Stomach (tissue), 9 donors: Measurements from ENCODE around the gene KRAS. TPM values are rescaled to one million over a fixed set of nuclear protein-coding genes. Genes with fewer than 3 reads are reported as not detected.

ENCODE experiments used
- DNase-seq, 2 donors: peaks; one replicate each; pipeline versions ENCODE4 v3.0.0 to v3.0.0-alpha.2; 2013 to 2019
- H3K27ac ChIP-seq, 5 donors: fragments of 200-600 bp in 4 of 5; sonication (generic) in 4 of 5; one replicate each; pipeline ENCODE4 v1.5.1; 2013 to 2019; ENCODE audit warnings: mild to moderate bottlenecking in 1 of 5, moderate library complexity in 1 of 5
- H3K27me3 ChIP-seq, 3 donors: fragments of 200-600 bp; sonication (generic); one replicate each; pipeline ENCODE4 v1.5.1; 2017 to 2019; ENCODE audit warnings: mixed run types in 1 of 3
- H3K36me3 ChIP-seq, 4 donors: fragments of 200-600 bp; sonication (generic); 1 replicate in 3 of 4; 2 replicates in 1 of 4; pipeline ENCODE4 v1.5.1; 2016 to 2019
- H3K4me1 ChIP-seq, 4 donors: fragments of 200-600 bp; sonication (generic); one replicate each; pipeline ENCODE4 v1.5.1; 2016 to 2019
- H3K4me3 ChIP-seq, 4 donors: fragments of 200-600 bp; sonication (generic) in 3 of 4; one replicate each; pipeline ENCODE4 v1.5.1; 2016 to 2019; ENCODE audit warnings: mild to moderate bottlenecking in 1 of 4
- H3K9me3 ChIP-seq, 4 donors: fragments of 200-600 bp; sonication (generic); one replicate each; pipeline ENCODE4 v1.5.1; 2016 to 2019
- POLR2AphosphoS5 ChIP-seq, 3 donors: sonication (generic); formaldehyde crosslinking; IDR thresholded peaks; one replicate each; pipeline ENCODE4 v1.6.1; 2016; ENCODE audit warnings: antibody characterized with exemption in 3 of 3
- whole genome bisulfite sequencing, 5 donors: extraction: QIAGEN DNeasy Blood & Tissue Kit in 3 of 5; methylation state at CpG; one replicate each; pipeline versions ENCODE4 v1.1.5 to v1.1.7; 2013 to 2018; 5-methylcytosine and 5-hydroxymethylcytosine counted together
- intact Hi-C: fragments of 100-400 bp; cut with DNase I; formaldehyde crosslinking; loops from one replicate; pipeline ENCODE4 v1.15.1; 2023; ENCODE audit warnings: low total_unique reads
- polyA plus RNA-seq, 3 donors: library from polyadenylated mRNA; stranded (reverse); fragments of 200-250 nt; gene quantifications; one replicate each; pipeline ENCODE4 v1.2.3, GENCODE V29; 2013
- total RNA-seq, 5 donors: library from RNA; depleted of rRNA; stranded (reverse); fragments of >200 nt; gene quantifications; one replicate each; pipeline versions ENCODE4 v1.1.0 to v1.2.3, GENCODE V29; 2014 to 2016
- TF ChIP-seq, protein P1 (sequence below), 7 experiments: fragments of 450-650 bp in 4 of 7; fragments of 200-600 bp in 3 of 7; sonication (generic) in 3 of 7; IDR thresholded peaks; one replicate each; pipeline ENCODE4 v1.5.1; 2016 to 2019; ENCODE audit warnings: antibody characterized with exemption in 7 of 7, control low read depth in 2 of 7, mild to moderate bottlenecking in 1 of 7
- donor health status: healthy with polysubstance abuse.
- donor health status: Bipolar disorder and iron deficiency.
- donor health status: healthy.

Gene KRAS
- total and polyA plus RNA-seq, 8 donors: 6.6 to 75.3 (median 17.6) TPM

GRCh38 chr12:25155022-25155576 is 95.6 kb downstream of the KRAS start:
- WGBS, 5 donors: 45 to 64% (median 57%) methylated on average over 2 of the region's 2 CpGs
- no peak overlapping the region for H3K4me3 ChIP-seq
- H3K9me3 ChIP-seq: no peaks in the 10 kb centered on the region
- peak overlapping the region in 1 of 5 donors; percentile 26 for H3K27ac ChIP-seq
- H3K36me3 ChIP-seq: no peaks in the 10 kb centered on the region
- TF ChIP-seq, protein P1, sequence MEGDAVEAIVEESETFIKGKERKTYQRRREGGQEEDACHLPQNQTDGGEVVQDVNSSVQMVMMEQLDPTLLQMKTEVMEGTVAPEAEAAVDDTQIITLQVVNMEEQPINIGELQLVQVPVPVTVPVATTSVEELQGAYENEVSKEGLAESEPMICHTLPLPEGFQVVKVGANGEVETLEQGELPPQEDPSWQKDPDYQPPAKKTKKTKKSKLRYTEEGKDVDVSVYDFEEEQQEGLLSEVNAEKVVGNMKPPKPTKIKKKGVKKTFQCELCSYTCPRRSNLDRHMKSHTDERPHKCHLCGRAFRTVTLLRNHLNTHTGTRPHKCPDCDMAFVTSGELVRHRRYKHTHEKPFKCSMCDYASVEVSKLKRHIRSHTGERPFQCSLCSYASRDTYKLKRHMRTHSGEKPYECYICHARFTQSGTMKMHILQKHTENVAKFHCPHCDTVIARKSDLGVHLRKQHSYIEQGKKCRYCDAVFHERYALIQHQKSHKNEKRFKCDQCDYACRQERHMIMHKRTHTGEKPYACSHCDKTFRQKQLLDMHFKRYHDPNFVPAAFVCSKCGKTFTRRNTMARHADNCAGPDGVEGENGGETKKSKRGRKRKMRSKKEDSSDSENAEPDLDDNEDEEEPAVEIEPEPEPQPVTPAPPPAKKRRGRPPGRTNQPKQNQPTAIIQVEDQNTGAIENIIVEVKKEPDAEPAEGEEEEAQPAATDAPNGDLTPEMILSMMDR (IDR thresholded peaks at IDR 0.05): peak in 4 of 7 experiments; percentile 47 to 68 (median 56)
- no peak for TF ChIP-seq POLR2AphosphoS5 (IDR thresholded peaks at IDR 0.05)
- peak in 1 of 2 donors; percentile 64 for DNase-seq
- intact Hi-C loops: no loop called here
- H3K4me1 ChIP-seq: peaks cover 0 to 16% (median 8%) of the 10 kb centered on the region in 4 donors
- H3K27me3 ChIP-seq: no peaks in the 10 kb centered on the region

Other genes with a start within 250 kb of the KRAS start
- gene DNAI7, start 55.8 kb downstream of the KRAS start, total RNA-seq: 1 to 10 TPM in 2 of 5 donors, under 1 TPM in 1, not detected in 2; 0.37 to 2.2 (median 1.8) TPM
- gene DNAI7, start 55.8 kb downstream of the KRAS start, polyA plus RNA-seq: under 1 TPM in 2 of 3 donors, not detected in 1; 0.05 to 0.31 TPM
- 10 to 100 TPM in 2 of 5 donors, 1 to 10 TPM in 3; 1.4 to 32.7 (median 8.8) TPM for gene ETFRF1, start 55.7 kb downstream of the KRAS start, total RNA-seq
- gene ETFRF1, start 55.7 kb downstream of the KRAS start, polyA plus RNA-seq: 10 to 100 TPM; 25.2 to 50.9 (median 26.8) TPM